HEK293 (cell line): Measurements from ENCODE around the gene HAND1.

Experiments
- CTCF ChIA-PET: fragments of 350-600 bp; formaldehyde crosslinking; extraction: SDS; loops from one replicate; lab custom pipeline; 2021; ENCODE audit warnings: antibody characterized with exemption; lab: Yijun Ruan, JAX
- POLR2A ChIA-PET: fragments of 300-600 bp; formaldehyde crosslinking; extraction: SDS; loops from one replicate; lab custom pipeline; 2020; ENCODE audit warnings: antibody characterized with exemption, inconsistent platforms; lab: Yijun Ruan, JAX
- H3K27ac ChIP-seq: fragments of 200-500 bp; sonication (Bioruptor generic); 2 replicates; pipeline ENCODE4 v1.5.1; 2014; ENCODE audit warnings: low read depth, low read length, control low read depth, inconsistent platforms; ENCODE audit errors: extremely low read depth
- H3K36me3 ChIP-seq, 2 experiments: fragments of 200-500 bp in 1 of 2; sonication (Bioruptor generic) in 1 of 2; 1 replicate in 1 of 2; 2 replicates in 1 of 2; pipeline ENCODE4 v1.5.1; 2014 to 2017; ENCODE audit warnings: inconsistent platforms in 2 of 2, low read length in 2 of 2; ENCODE audit not compliant: control insufficient read depth in 2 of 2, insufficient read depth in 1 of 2
- H3K4me1 ChIP-seq: fragments of 200-500 bp; sonication (Bioruptor generic); 2 replicates; pipeline ENCODE4 v1.5.1; 2014; ENCODE audit warnings: mild to moderate bottlenecking, low read length, inconsistent platforms; ENCODE audit not compliant: control insufficient read depth, insufficient read depth
- H3K4me3 ChIP-seq: 2 replicates; pipeline ENCODE4 v1.5.1; 2011; ENCODE audit warnings: low read depth, mild to moderate bottlenecking, control low read depth, low read length, moderate library complexity
- H3K9me3 ChIP-seq: fragments of 200-500 bp; sonication (Bioruptor generic); 2 replicates; pipeline ENCODE4 v1.5.1; 2014; ENCODE audit warnings: low read depth, low read length, inconsistent platforms; ENCODE audit not compliant: control insufficient read depth, insufficient read depth
- FEZF1 ChIP-seq: fragments of 450-650 bp; formaldehyde crosslinking; IDR thresholded peaks from 2 replicates; pipeline ENCODE4 v1.5.1; 2016; ENCODE audit warnings: missing biosample characterization, missing genetic modification characterization
- GLI2 ChIP-seq: fragments of 450-650 bp; formaldehyde crosslinking; IDR thresholded peaks from 2 replicates; pipeline ENCODE4; 2017; ENCODE audit warnings: missing biosample characterization, missing genetic modification characterization, low read depth, borderline replicate concordance
- IKZF3 ChIP-seq: fragments of 450-650 bp; IDR thresholded peaks from 2 replicates; pipeline ENCODE4 v1.5.0; 2018; ENCODE audit warnings: missing biosample characterization, mild to moderate bottlenecking, missing genetic modification characterization, moderate library complexity
- KLF9 ChIP-seq: fragments of 450-650 bp; formaldehyde crosslinking; IDR thresholded peaks from 2 replicates; pipeline ENCODE4 v1.5.1; 2016; ENCODE audit warnings: missing biosample characterization, missing genetic modification characterization, low read depth
- OSR2 ChIP-seq: fragments of 450-650 bp; formaldehyde crosslinking; IDR thresholded peaks from 2 replicates; pipeline ENCODE4 v1.5.1; 2016; ENCODE audit warnings: missing biosample characterization, missing genetic modification characterization
- SCRT1 ChIP-seq: fragments of 450-650 bp; formaldehyde crosslinking; IDR thresholded peaks from 2 replicates; pipeline ENCODE4 v1.5.1; 2016; ENCODE audit warnings: missing biosample characterization, missing genetic modification characterization, borderline replicate concordance
- SCRT2 ChIP-seq: fragments of 450-650 bp; formaldehyde crosslinking; IDR thresholded peaks from 2 replicates; pipeline ENCODE4 v1.5.1; 2016; ENCODE audit warnings: missing biosample characterization, missing genetic modification characterization
- SP2 ChIP-seq: fragments of 450-650 bp; formaldehyde crosslinking; IDR thresholded peaks from 2 replicates; pipeline ENCODE4 v1.5.1; 2016; ENCODE audit warnings: missing biosample characterization, missing genetic modification characterization
- SP7 ChIP-seq: fragments of 450-650 bp; formaldehyde crosslinking; IDR thresholded peaks from 2 replicates; pipeline ENCODE4 v1.5.1; 2016; ENCODE audit warnings: missing biosample characterization, missing genetic modification characterization
- TRIM28 ChIP-seq: IDR thresholded peaks from 2 replicates; pipeline ENCODE4 v1.6.1; 2011; ENCODE audit warnings: low read length, control low read depth, borderline replicate concordance
- ZBTB1 ChIP-seq: fragments of 450-650 bp; formaldehyde crosslinking; IDR thresholded peaks from 2 replicates; pipeline ENCODE4 v1.5.1; 2016; ENCODE audit warnings: missing biosample characterization, missing genetic modification characterization
- ZNF24 ChIP-seq: fragments of 450-650 bp; formaldehyde crosslinking; IDR thresholded peaks from 2 replicates; pipeline ENCODE4 v1.5.1; 2016; ENCODE audit warnings: missing biosample characterization, missing genetic modification characterization
- ZNF324 ChIP-seq: fragments of 450-650 bp; formaldehyde crosslinking; IDR thresholded peaks from 2 replicates; pipeline ENCODE4 v1.5.1; 2016; ENCODE audit warnings: missing biosample characterization, missing genetic modification characterization
- ZNF510 ChIP-seq: fragments of 450-650 bp; formaldehyde crosslinking; IDR thresholded peaks from 2 replicates; pipeline ENCODE4 v1.5.1; 2018; ENCODE audit warnings: mild to moderate bottlenecking, missing genetic modification characterization, missing biosample characterization; ENCODE audit not compliant: insufficient replicate concordance
- ZNF549 ChIP-seq: fragments of 450-650 bp; IDR thresholded peaks from 2 replicates; pipeline ENCODE4 v1.5.1; 2018; ENCODE audit warnings: missing biosample characterization, missing genetic modification characterization, mild to moderate bottlenecking, inconsistent platforms, moderate library complexity
- ZNF555 ChIP-seq: fragments of 450-650 bp; formaldehyde crosslinking; conservative IDR thresholded peaks from 2 replicates; pipeline ENCODE4 v1.5.1; 2017; ENCODE audit warnings: missing biosample characterization, mild to moderate bottlenecking, missing genetic modification characterization, inconsistent platforms
- ZNF561 ChIP-seq: fragments of 450-650 bp; IDR thresholded peaks from 2 replicates; pipeline ENCODE4 v1.5.1; 2018; ENCODE audit warnings: missing biosample characterization, missing genetic modification characterization, borderline replicate concordance
- ZNF660 ChIP-seq: fragments of 450-650 bp; IDR thresholded peaks from 2 replicates; pipeline ENCODE4 v1.5.1; 2018; ENCODE audit warnings: missing biosample characterization, mild to moderate bottlenecking, missing genetic modification characterization
- ZNF664 ChIP-seq: fragments of 450-650 bp; formaldehyde crosslinking; IDR thresholded peaks from 2 replicates; pipeline ENCODE4 v1.5.1; 2016; ENCODE audit warnings: missing biosample characterization, missing genetic modification characterization
- ZNF768 ChIP-seq: fragments of 450-650 bp; formaldehyde crosslinking; IDR thresholded peaks from 2 replicates; pipeline ENCODE4 v1.5.1; 2018; ENCODE audit warnings: missing biosample characterization, mild to moderate bottlenecking, missing genetic modification characterization
- ZNF777 ChIP-seq: fragments of 450-650 bp; formaldehyde crosslinking; IDR thresholded peaks from 2 replicates; pipeline ENCODE4 v1.5.1; 2017; ENCODE audit warnings: missing biosample characterization, missing genetic modification characterization, borderline replicate concordance
- ZSCAN30 ChIP-seq: fragments of 450-650 bp; IDR thresholded peaks from 2 replicates; pipeline ENCODE4 v1.5.1; 2018; ENCODE audit warnings: missing biosample characterization, mild to moderate bottlenecking, missing genetic modification characterization, moderate library complexity
- TF ChIP-seq, protein P1 (sequence below): fragments of 450-650 bp; formaldehyde crosslinking; IDR thresholded peaks from 2 replicates; pipeline ENCODE4 v1.5.1; 2017; ENCODE audit warnings: missing biosample characterization, missing genetic modification characterization
- TF ChIP-seq, protein P2 (sequence below): sonication (generic); formaldehyde crosslinking; IDR thresholded peaks from 2 replicates; pipeline ENCODE4 v1.8.1; 2022; ENCODE audit warnings: mild to moderate bottlenecking, moderate library complexity, missing genetic modification reagents
- TF ChIP-seq, protein P3 (sequence below): fragments of 450-650 bp; formaldehyde crosslinking; IDR thresholded peaks from 2 replicates; pipeline ENCODE4 v1.5.1; 2017; ENCODE audit warnings: missing biosample characterization, missing genetic modification characterization
- TF ChIP-seq, protein P4 (sequence below): fragments of 450-650 bp; formaldehyde crosslinking; optimal IDR thresholded peaks from 2 replicates; pipeline ENCODE3; 2016; ENCODE audit warnings: missing biosample characterization, mild to moderate bottlenecking, missing genetic modification characterization
- TF ChIP-seq, protein P5 (sequence below): fragments of 450-650 bp; formaldehyde crosslinking; IDR thresholded peaks from 2 replicates; pipeline ENCODE4 v1.5.1; 2017; ENCODE audit warnings: missing biosample characterization, missing genetic modification characterization

HAND1 gene

DNA sequence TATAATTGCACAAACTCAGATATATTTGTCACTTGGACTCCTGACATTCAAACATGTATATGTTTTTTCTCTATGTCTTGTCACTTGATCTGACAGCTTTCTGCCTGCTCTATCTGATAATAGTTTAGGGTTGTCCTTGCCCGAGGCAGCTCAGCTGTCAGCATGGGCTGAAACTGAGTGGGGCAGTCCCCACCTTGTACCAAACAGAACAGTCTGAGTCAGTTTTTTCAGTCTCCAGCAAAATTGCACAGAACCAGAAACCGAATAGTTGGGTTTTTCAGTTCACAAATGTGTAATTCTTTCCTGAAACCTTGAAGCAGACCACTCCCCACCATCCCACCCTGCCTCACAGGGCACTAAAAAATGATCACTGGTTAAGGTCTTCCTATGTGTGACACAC, 9.5 kb upstream of the HAND1 start (continued):
- TF ChIP-seq, protein P1, sequence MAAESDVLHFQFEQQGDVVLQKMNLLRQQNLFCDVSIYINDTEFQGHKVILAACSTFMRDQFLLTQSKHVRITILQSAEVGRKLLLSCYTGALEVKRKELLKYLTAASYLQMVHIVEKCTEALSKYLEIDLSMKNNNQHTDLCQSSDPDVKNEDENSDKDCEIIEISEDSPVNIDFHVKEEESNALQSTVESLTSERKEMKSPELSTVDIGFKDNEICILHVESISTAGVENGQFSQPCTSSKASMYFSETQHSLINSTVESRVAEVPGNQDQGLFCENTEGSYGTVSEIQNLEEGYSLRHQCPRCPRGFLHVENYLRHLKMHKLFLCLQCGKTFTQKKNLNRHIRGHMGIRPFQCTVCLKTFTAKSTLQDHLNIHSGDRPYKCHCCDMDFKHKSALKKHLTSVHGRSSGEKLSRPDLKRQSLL (tag by site-specific recombination), result no peak
- no peak for TF ChIP-seq ZNF660 (tag by site-specific recombination)

DNA sequence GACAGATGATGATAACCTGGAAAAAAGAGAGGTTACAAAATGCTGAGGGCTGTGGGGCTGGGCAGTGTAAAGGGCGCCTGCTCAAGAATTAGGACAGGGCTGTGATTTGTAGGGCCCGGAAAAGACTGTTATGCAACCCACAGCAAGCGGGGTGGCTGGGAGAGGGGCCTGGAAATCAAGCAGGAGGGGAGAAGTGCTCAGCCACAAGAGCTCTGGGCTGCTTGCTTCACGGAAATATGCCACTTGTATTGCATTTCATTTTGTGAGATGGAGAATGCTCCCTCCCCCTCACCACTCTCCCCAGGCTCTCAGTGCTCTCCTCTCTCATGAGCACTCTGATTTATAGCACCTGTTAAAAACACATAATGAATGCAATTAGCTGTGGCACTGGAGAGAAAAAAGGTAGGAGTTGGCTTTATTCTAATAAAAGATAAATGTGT, 8.4 kb upstream of the HAND1 start:
- ChIA-PET CTCF (interaction anchor here (0.7 to 0.9 kb wide), 2 partner anchors 124 to 678 kb away, joined by 3 to 5 read pairs; no protein-coding TSS in a partner anchor), POLR2A (no interaction called here)
- Histone ChIP-seq H3K4me3 (no peak overlapping the region), H3K36me3 (no peaks in the 10 kb centered on the region), H3K9me3 (no peaks in the 10 kb centered on the region), H3K27ac (no peak overlapping the region), H3K4me1 (peaks cover 20% of the 10 kb centered on the region)
- TF ChIP-seq OSR2 (tag by site-specific recombination) (peak; percentile 69), GLI2 (tag by site-specific recombination) (no peak), ZNF768 (tag by site-specific recombination) (no peak), ZNF510 (tag by site-specific recombination) (no peak), ZNF777 (tag by site-specific recombination) (no peak), IKZF3 (tag by site-specific recombination) (peak; percentile 52), KLF9 (tag by site-specific recombination) (no peak), ZNF664 (tag by site-specific recombination) (peak; percentile 69; the same call in 1 of the 2 replicates), ZNF324 (tag by site-specific recombination) (no peak), SCRT1 (tag by site-specific recombination) (peak; percentile 73; the same call in 1 of the 2 replicates), ZSCAN30 (tag by site-specific recombination) (0 out of 2 replicates have a peak, but pooled peaks have one; percentile 51), ZNF549 (tag by site-specific recombination) (no peak), SP2 (tag by site-specific recombination) (no peak), ZNF24 (0 out of 2 replicates have a peak, but pooled peaks have one; percentile 61), FEZF1 (peak; percentile 57; the same call in 1 of the 2 replicates), SP7 (tag by site-specific recombination) (peak; percentile 21; the same call in 1 of the 2 replicates), SCRT2 (tag by site-specific recombination) (peak; percentile 64), ZNF561 (0 out of 2 replicates have a peak, but pooled peaks have one; percentile 42), ZNF555 (tag by site-specific recombination) (no peak), TRIM28 (0 out of 2 replicates have a peak, but pooled peaks have one; percentile 16), ZBTB1 (tag by site-specific recombination) (no peak)
- TF ChIP-seq, protein P2, sequence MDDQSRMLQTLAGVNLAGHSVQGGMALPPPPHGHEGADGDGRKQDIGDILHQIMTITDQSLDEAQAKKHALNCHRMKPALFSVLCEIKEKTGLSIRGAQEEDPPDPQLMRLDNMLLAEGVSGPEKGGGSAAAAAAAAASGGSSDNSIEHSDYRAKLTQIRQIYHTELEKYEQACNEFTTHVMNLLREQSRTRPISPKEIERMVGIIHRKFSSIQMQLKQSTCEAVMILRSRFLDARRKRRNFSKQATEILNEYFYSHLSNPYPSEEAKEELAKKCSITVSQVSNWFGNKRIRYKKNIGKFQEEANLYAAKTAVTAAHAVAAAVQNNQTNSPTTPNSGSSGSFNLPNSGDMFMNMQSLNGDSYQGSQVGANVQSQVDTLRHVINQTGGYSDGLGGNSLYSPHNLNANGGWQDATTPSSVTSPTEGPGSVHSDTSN (CRISPR knock-in tag), result no peak
- TF ChIP-seq, protein P3, sequence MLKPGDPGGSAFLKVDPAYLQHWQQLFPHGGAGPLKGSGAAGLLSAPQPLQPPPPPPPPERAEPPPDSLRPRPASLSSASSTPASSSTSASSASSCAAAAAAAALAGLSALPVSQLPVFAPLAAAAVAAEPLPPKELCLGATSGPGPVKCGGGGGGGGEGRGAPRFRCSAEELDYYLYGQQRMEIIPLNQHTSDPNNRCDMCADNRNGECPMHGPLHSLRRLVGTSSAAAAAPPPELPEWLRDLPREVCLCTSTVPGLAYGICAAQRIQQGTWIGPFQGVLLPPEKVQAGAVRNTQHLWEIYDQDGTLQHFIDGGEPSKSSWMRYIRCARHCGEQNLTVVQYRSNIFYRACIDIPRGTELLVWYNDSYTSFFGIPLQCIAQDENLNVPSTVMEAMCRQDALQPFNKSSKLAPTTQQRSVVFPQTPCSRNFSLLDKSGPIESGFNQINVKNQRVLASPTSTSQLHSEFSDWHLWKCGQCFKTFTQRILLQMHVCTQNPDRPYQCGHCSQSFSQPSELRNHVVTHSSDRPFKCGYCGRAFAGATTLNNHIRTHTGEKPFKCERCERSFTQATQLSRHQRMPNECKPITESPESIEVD (tag by site-specific recombination), result peak; percentile 81
- TF ChIP-seq, protein P4, sequence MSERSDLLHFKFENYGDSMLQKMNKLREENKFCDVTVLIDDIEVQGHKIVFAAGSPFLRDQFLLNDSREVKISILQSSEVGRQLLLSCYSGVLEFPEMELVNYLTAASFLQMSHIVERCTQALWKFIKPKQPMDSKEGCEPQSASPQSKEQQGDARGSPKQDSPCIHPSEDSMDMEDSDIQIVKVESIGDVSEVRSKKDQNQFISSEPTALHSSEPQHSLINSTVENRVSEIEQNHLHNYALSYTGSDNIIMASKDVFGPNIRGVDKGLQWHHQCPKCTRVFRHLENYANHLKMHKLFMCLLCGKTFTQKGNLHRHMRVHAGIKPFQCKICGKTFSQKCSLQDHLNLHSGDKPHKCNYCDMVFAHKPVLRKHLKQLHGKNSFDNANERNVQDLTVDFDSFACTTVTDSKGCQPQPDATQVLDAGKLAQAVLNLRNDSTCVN (tag by site-specific recombination), result no peak
- TF ChIP-seq, protein P5, sequence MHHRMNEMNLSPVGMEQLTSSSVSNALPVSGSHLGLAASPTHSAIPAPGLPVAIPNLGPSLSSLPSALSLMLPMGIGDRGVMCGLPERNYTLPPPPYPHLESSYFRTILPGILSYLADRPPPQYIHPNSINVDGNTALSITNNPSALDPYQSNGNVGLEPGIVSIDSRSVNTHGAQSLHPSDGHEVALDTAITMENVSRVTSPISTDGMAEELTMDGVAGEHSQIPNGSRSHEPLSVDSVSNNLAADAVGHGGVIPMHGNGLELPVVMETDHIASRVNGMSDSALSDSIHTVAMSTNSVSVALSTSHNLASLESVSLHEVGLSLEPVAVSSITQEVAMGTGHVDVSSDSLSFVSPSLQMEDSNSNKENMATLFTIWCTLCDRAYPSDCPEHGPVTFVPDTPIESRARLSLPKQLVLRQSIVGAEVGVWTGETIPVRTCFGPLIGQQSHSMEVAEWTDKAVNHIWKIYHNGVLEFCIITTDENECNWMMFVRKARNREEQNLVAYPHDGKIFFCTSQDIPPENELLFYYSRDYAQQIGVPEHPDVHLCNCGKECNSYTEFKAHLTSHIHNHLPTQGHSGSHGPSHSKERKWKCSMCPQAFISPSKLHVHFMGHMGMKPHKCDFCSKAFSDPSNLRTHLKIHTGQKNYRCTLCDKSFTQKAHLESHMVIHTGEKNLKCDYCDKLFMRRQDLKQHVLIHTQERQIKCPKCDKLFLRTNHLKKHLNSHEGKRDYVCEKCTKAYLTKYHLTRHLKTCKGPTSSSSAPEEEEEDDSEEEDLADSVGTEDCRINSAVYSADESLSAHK (tag by site-specific recombination), result no peak
